ENCODE measurements around the gene TJP2.

GRCh38 chr9:69140123-69140735 is 33.8 kb upstream of the TJP2 start:
- TF ChIP-seq CTCF (IDR thresholded peaks at IDR 0.05; ENCODE audit: low read length) (no peak), EZH2 (IDR thresholded peaks at IDR 0.05; ENCODE audit: borderline replicate concordance, low read length) (no peak)
